Activated CD4-positive, alpha-beta T cell treated with anti-CD3 and anti-CD28 coated beads, Interleukin-2, amount 50 U/mL, for 1 hour (primary cell): ENCODE measurements around the gene GRIN3B.
"Not testable (repeated sequence)": the region's sequence is repeated elsewhere in the genome, so short reads cannot be mapped to it uniquely, and the experiment has no call there.

ENCODE experiments used
- DNase-seq: peaks from one replicate; pipeline ENCODE4 v3.0.0-alpha.2; 2020

GRIN3B gene

GRCh38 chr19:1000095-1000494 lies at the start of gene GRIN3B:
Gene GRIN3B (plus strand): TSS chr19:1000419. CDS start chr19:1000438, 19 bp downstream.
- peak; percentile 67 for DNase-seq

DNA sequence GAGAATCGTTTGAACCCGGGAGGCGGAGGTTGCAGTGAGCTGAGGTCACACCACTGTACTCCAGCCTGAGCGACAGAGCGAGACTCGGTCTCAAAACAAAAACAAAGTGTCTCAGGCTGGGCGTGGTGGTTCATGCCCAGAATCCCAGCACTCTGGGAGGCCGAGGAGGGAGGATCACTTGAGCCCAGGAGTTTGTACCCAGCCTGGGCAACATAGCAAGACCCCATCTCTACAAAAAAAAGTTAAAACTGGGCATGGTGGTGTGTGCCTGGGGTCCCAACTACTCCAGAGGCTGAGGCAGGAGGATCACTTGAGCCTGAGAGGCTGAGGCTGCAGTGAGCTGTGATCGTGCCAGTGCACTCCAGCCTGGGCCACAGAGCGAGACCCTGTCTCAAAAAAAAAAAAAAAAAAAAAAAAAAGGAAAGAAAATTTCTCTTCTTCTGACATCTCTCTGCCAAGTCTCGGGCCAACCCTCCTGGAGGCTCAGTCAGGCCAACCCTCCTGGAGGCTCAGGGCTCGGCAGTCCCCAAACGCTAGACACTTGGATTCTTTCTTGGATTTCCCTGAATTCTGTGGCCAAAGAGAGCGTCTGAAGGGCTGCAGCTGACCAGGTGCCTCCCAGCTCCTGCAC lies 48.1 kb upstream of the GRIN3B start:
- DNase-seq = no peak

DNA sequence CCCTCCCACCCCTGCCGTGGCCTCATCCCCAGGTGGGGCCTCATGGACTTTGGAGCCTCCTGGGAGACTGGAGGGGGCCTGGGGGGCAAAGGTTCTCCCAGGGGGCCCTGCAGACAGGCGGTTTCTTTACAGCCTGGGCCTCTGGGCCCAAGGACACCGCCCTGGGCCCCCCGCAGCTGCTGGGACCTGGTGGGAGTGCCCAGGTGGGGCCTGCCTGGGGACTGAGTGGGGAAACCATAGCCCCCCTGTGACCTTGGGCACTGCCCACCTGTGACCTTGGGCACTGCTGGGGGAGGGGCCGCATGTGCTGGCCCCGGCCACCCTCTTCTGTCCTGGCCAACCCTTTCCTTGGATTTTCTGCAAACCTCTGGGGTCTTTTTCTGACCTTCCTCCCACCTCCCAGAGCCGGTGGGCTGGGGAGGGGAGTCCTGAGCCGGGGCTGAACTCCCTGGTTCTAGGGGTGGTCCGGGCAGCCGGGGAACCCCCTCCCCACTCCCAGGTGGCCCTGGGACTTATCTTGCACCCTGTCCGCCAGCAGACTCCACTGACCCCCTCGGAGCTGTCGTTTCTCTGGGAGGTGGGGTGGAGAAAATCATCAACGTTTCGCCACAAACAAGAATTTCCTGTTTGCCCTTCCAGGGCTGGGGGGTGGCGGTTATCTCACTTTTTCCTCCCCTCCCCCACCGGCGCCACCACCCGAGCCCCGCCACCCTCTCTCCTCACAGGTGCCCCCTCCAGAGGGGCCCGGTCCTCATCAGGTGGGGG lies 47.4 kb upstream of the GRIN3B start:
- DNase-seq = no peak

GRCh38 chr19:953445-954271 lies 46.6 kb upstream of the GRIN3B start:
- no peak for DNase-seq

- no peak for DNase-seq
These were observed 45.9 kb upstream of the GRIN3B start for GRCh38 chr19:954272-954671.

- DNase-seq = no peak
These were observed 45.3 kb upstream of the GRIN3B start for GRCh38 chr19:954672-955494.

DNA sequence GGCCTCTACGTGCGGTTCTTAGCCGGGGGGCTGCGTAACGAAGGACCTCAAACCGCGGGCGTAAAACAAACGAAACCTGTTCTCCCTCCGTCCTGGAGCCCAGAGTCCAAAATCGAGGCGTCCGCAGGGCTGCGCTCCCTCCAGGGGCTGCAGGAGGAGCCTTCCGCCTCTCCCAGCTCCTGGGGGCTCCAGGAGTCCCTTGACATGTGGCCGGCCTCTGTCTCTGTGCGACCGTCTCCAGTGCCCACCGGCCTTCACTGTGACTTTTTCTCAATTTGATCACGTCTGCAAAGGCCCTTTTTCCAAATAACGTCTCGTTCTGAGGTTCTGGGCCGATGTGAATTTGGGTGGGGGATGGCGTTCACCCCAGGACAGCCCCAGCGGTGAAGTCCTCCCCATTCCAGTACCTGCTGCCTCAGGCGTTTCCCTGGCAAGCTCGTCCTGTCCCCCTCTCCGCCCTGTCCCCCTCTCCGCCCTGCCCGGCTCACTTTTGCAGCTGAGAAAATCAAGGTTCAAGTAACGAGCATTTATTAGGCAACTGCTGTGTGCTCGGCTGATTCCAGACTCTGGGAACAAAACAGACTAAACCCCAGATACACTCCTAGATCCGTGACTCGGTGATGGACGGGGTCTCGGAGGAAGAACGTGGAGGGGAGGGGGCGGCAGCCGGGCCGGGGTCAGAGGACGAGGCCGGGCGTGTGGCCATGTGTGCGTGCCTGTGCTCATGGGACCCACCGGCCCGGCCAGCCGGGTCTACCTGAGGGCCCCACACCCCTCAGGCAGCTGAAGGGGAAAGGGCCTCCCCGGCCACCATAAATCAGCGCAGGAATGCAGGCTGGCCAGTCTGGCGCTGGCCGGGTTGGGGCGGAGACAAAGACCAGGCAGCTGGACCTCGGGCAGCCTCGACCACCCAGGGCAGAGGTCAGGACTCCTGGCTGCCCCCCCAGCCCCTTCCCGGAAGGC lies 44.1 kb upstream of the GRIN3B start:
- no peak for DNase-seq

DNA sequence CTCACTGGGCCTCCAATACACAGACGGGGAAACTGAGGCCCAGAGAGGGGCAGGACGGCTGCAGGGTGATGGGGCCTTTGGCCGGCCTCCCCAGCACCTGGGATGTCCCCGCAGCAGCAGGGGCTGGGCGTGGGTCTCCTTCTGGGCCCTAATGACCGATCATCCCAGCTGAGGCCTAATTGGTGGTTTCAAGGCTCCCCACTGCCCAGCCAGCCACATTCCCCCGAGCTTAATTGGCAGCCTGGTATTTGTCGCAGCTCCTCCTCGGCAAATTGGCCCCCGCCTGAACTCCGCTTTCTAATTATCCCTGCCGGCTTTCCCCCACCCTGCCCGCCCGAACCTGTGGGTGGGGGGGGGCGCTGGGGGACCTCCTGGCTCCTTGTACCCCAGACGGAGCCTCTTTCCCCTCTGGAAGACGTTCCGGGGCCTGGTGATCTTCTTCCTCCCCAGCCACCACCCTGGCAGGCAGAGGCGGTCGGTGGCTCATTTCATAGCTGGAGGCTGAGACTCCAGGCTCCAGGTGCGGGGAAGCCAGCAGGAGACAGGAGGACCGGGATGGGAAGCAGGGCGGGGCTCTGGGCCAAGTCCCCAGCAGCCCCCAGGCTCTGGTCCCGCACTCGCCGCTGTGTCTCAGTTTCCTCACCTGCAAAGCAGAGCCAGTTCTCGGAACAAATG lies 43.3 kb upstream of the GRIN3B start:
- no peak for DNase-seq

- not testable (repeated sequence) for DNase-seq
These were observed 42.6 kb upstream of the GRIN3B start for GRCh38 chr19:957578-957977.

GRCh38 chr19:958967-959855 lies 41.0 kb upstream of the GRIN3B start:
- no peak for DNase-seq

DNA sequence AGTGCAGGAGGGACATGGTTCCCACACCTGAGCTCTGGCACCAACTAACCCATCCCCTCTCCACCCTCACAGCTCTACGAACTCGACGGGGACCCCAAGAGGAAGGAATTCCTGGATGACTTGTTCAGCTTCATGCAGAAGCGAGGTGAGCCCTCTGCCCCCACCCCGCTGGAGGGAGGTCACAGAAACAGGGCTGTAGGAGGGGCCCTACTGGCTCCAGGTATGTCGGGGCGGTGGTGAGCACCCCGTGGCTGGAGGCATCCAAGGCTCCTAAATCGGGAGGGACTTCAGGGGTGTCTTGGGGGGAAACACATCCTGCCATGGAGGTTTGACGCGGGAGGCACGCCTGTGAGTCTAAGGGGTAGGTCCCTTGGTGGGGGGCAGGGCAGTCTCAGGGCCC lies 40.2 kb upstream of the GRIN3B start:
- DNase-seq = no peak

DNA sequence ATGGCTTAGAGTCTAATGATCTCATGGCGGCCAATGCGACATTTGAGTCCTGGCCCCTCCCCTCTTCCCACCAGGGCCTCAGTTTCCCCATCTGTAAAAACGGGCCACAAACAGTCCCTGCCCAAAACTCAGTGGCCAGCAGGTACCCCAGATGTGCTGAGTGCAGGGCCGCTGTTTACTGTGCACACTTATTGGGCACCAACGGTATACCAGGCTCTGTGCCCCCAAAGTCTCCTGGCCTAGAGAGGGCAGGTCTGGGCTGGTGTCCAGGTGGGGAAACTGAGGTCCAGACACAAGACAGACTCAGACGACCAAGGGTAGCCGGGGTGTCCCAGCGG lies 39.6 kb upstream of the GRIN3B start:
- no peak for DNase-seq

DNA sequence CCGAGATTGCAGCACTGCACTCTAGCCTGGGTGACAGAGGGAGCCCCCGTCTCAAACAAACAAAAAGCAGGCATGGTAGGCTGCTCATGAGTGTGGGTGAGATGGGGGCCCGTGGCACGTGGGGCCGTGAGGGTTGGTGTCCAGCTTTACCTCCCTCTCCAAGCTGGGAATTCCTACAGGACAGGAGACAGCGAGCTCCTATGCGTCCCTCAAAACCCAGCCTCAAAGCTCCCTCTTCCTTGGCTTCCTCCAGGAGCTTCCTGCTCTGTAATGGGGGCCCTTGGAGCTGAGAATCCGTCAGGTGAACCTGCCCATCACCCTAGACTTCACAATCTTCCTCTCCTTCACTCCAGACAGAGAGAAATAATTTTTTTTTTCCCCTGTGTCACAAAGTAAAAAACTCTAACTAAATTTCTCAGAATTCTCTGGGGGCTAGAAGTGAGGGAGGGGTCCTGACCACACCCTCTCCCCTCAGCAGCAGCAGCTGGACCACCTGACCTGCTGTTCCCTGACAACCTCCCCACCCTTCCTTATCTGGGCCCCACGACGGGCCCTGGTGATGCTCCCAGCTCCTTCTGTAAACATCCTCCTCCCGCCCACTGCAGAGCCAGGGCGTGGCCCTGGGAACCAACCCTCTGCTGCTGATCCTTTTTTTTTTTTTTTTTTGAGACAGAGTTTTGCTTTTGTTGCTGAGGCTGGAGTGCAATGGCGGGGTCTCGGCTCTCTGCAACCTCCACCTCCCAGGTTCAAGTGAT lies 38.2 kb upstream of the GRIN3B start:
- no peak for DNase-seq

GRCh38 chr19:962683-963400 lies 37.4 kb upstream of the GRIN3B start:
- DNase-seq = no peak

DNA sequence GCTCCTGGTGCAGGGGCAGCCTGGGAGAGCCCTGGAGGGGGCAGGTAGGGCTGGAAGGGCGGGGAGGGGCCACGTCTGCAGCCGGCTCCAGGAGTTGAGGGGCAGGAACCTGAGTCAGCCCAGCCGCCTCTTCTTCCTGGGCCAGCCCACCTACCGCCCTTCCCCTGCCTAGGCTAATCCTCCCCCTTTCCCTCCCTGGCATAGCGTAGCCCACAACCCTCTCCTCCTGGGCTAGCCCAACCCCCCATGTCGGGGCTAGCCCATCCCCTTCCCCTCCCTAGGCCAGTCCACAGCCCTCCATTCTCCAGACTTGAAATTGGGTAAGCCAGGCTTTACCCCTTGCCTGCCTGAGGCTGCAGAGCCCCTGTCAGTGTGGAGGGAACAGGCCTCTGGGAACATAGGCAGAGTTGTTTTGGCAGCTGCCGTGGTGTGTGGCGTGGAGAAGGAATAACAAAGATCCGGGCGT lies 36.7 kb upstream of the GRIN3B start:
- DNase-seq = no peak

GRCh38 chr19:964116-964520 lies 36.1 kb upstream of the GRIN3B start:
- no peak for DNase-seq

DNA sequence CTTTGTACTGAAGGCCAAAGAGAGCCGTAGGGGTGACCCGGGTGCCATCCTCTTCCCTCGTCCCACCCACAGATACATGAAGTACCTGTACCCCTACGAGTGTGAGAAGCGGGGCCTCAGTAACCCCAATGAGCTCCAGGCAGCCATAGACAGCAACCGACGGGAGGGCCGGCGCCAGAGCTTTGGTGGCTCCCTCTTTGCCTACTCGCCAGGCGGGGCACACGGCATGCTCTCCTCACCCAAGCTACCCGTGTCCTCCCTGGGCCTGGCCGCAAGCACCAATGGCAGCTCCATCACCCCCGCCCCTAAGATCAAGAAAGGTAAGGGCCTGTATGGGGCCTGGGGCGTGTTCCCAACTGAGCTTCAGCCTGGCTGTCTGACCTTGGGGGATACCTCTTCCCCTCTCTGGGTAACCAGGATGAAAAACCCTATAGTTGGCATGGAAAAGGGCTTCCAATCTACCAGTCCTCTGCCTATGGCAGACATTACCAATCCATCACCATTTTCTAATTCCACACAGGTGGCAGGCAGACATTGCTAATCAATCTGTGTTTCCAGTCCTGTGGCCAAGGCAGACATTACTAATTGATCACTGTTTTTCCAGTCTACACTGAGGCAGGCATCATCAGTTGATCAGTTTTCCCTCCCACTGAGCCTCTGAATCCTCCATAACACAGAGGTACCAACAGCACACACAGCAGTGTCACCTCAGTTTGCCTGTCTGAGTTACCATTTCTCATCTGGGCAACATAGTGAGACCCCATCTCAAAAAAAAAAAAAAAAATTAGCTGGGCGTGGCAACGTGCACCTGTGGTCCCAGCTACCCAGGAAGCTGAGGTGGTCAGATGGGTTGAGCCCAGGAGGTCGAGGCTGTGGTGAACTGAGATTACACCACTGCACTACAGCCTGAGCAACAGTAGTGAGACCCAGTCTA lies 35.2 kb upstream of the GRIN3B start:
- no peak for DNase-seq
